Caco-2 (cell line): ENCODE measurements around the gene GPC5. TPM values are rescaled to one million over a fixed set of nuclear protein-coding genes. Genes with fewer than 3 reads are reported as not detected.

ENCODE experiments used
- BruUV-seq: library from RNA; stranded (reverse); fragments of 400-500 nt; replicated peaks from 2 replicates; lab custom pipeline; 2021; lab: Mats Ljungman, UMichigan
- CTCF ChIA-PET: fragments of 300-600 bp; sonication (Branson Sonifier 250); formaldehyde crosslinking; loops from one replicate; lab custom pipeline; 2022; ENCODE audit warnings: antibody characterized with exemption; lab: Charles Lee
- POLR2A ChIA-PET: fragments of 300-600 bp; sonication (Branson Sonifier 250); formaldehyde crosslinking; loops from one replicate; lab custom pipeline; 2022; ENCODE audit warnings: antibody characterized with exemption; lab: Charles Lee
- DNase-seq, 2 experiments: peaks; one replicate each; pipeline versions ENCODE4 v3.0.0 to v3.0.0-alpha.2; 2020 to 2022
- H3K27me3 ChIP-seq: replicated peaks from 2 replicates; pipeline ENCODE4 v1.6.0; 2011; ENCODE audit warnings: low read length; ENCODE audit not compliant: control insufficient read depth, insufficient read depth
- H3K36me3 ChIP-seq: 2 replicates; pipeline ENCODE4 v1.5.1; 2011; ENCODE audit warnings: low read length; ENCODE audit not compliant: control insufficient read depth, insufficient read depth
- H3K4me1 ChIP-seq: fragments of 250-450 bp; sonication (Bioruptor Pico); 2 replicates; pipeline ENCODE4 v1.5.1; 2020; ENCODE audit warnings: mild to moderate bottlenecking
- H3K4me3 ChIP-seq: 2 replicates; pipeline ENCODE4 v1.5.1; 2011; ENCODE audit warnings: low read depth, mild to moderate bottlenecking, control low read depth, low read length
- H3K9me3 ChIP-seq: fragments of 250-450 bp; sonication (Bioruptor Pico); 2 replicates; pipeline ENCODE4 v1.5.1; 2020; ENCODE audit warnings: mild to moderate bottlenecking, moderate library complexity
- H3K27ac Mint-ChIP-seq: one replicate; pipeline ENCODE4 v1.8.0; 2022; ENCODE audit warnings: mixed read lengths; ENCODE audit not compliant: unreplicated experiment
- H3K27me3 Mint-ChIP-seq: one replicate; pipeline ENCODE4 v1.8.0; 2022; ENCODE audit warnings: mixed read lengths; ENCODE audit not compliant: insufficient read depth, unreplicated experiment
- H3K36me3 Mint-ChIP-seq: one replicate; pipeline ENCODE4 v1.8.0; 2022; ENCODE audit warnings: mild to moderate bottlenecking, mixed read lengths; ENCODE audit not compliant: insufficient read depth, unreplicated experiment
- H3K4me1 Mint-ChIP-seq: one replicate; pipeline ENCODE4 v1.8.0; 2022; ENCODE audit warnings: low read depth, mixed read lengths; ENCODE audit not compliant: unreplicated experiment
- H3K4me3 Mint-ChIP-seq: one replicate; pipeline ENCODE4 v1.8.0; 2022; ENCODE audit warnings: mild to moderate bottlenecking, moderate library complexity, mixed read lengths; ENCODE audit not compliant: unreplicated experiment
- H3K9me3 Mint-ChIP-seq: one replicate; pipeline ENCODE4 v1.8.0; 2022; ENCODE audit warnings: mixed read lengths; ENCODE audit not compliant: unreplicated experiment
- intact Hi-C: fragments of 100-400 bp; cut with micrococcal nuclease; formaldehyde crosslinking; loops from one replicate; pipeline ENCODE4 v1.10.0; 2022; ENCODE audit not compliant: unreplicated experiment
- total RNA-seq: library from RNA; stranded (reverse); gene quantifications from 2 replicates; pipeline ENCODE4 v1.2.3, GENCODE V29; 2022
- TF ChIP-seq, protein P1 (sequence below), 2 experiments: fragments of 200-600 bp in 1 of 2; IDR thresholded peaks; 1 replicate in 1 of 2; 2 replicates in 1 of 2; pipeline versions ENCODE4 v1.5.1 to v1.8.0; 2011 to 2022; ENCODE audit warnings: antibody characterized with exemption in 1 of 2, control low read depth in 1 of 2, inconsistent platforms in 1 of 2, low read depth in 1 of 2, low read length in 1 of 2, mild to moderate bottlenecking in 1 of 2, moderate library complexity in 1 of 2; ENCODE audit not compliant: insufficient read depth in 1 of 2, severe bottlenecking in 1 of 2, unreplicated experiment in 1 of 2

Gene GPC5
- total RNA-seq, 1 experiment from 2014 or later, result 4.1 TPM

DNA sequence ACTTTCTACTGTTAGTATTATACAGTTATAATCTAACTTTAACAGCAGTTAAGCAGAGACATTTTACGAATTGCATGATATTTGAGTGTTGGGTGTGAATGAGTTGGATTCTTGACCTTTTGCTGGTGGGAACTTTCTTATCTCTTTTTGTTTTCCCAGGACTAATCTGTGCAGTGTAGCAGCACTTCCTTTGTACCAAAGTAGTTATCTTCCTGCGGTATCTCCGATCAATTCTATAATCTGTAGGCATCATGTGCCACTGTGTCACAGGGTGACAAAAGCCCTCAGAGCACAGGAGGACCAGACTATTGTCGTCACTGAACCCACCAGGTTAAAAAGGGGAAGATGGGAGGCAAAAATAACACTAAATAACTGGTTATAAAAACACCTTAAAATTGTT lies 823.5 kb downstream of the GPC5 start:
- DNase-seq, result peak; percentile 18 to 49
- Mint-ChIP-seq H3K27me3 (no peaks in the 10 kb centered on the region), H3K27ac (no peak overlapping the region), H3K9me3 (no peaks in the 10 kb centered on the region), H3K36me3 (no peaks in the 10 kb centered on the region), H3K4me3 (peak overlapping the region; percentile 15), H3K4me1 (peaks cover 13% of the 10 kb centered on the region)
- Histone ChIP-seq H3K4me1 (peaks cover 29% of the 10 kb centered on the region), H3K27me3 (no peaks in the 10 kb centered on the region), H3K9me3 (no peaks in the 10 kb centered on the region), H3K4me3 (no peak overlapping the region), H3K36me3 (no peaks in the 10 kb centered on the region)
- TF ChIP-seq, protein P1, sequence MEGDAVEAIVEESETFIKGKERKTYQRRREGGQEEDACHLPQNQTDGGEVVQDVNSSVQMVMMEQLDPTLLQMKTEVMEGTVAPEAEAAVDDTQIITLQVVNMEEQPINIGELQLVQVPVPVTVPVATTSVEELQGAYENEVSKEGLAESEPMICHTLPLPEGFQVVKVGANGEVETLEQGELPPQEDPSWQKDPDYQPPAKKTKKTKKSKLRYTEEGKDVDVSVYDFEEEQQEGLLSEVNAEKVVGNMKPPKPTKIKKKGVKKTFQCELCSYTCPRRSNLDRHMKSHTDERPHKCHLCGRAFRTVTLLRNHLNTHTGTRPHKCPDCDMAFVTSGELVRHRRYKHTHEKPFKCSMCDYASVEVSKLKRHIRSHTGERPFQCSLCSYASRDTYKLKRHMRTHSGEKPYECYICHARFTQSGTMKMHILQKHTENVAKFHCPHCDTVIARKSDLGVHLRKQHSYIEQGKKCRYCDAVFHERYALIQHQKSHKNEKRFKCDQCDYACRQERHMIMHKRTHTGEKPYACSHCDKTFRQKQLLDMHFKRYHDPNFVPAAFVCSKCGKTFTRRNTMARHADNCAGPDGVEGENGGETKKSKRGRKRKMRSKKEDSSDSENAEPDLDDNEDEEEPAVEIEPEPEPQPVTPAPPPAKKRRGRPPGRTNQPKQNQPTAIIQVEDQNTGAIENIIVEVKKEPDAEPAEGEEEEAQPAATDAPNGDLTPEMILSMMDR (IDR thresholded peaks at IDR 0.05; ENCODE audit: insufficient read depth in 1 of 2, low read depth in 1 of 2, low read length in 1 of 2, severe bottlenecking in 1 of 2, unreplicated experiment in 1 of 2), result no peak
- ChIA-PET CTCF (no interaction called here), POLR2A (no interaction called here)
- intact Hi-C loops, result no loop called here
- BruUV-seq, result no TSS peak

DNA sequence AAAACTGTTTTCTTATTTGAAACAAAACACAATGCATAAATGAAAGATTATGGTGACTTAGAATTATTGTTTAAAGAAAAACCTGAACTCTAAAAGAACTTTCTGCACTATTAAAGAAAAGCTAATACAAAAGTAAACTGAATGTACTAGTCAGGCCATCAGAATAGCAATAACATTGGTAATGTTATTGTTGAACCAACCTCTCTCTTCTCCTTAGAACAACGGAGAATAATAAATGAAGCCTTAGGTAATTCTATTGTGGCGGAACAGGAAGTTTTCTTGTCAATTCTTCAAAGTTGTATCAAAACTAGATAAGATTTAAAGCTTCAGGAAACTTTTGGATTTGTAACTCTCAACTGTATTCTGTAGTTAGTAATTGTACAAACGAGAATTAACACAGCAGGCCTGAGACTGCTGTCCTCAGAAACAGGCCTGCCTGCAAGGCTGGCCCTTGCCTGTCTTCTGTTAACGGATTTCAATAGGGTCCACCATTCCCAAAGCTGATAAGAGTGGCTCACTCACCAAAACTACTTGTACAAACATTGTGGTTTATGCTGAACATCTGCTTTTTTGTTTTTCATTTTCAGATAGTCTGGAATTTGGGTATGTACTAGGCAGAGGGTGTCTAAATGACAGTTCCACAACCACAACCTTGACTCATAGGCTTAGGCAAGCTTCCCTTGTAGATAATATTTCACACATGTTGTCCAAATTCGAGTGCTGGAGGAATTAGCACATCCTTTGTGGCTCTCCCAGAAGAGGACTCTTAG lies 825.8 kb downstream of the GPC5 start:
- no TSS peak for BruUV-seq
- DNase-seq, result no peak
- Histone ChIP-seq H3K4me1 (peaks cover 29% of the 10 kb centered on the region), H3K27me3 (no peaks in the 10 kb centered on the region), H3K9me3 (no peaks in the 10 kb centered on the region), H3K4me3 (no peak overlapping the region), H3K36me3 (no peaks in the 10 kb centered on the region)
- intact Hi-C loops, result no loop called here
- POLR2A ChIA-PET, result no interaction called here
- no peaks in the 10 kb centered on the region for H3K36me3 Mint-ChIP-seq
- CTCF ChIA-PET, result no interaction called here
- no peak overlapping the region for H3K4me3 Mint-ChIP-seq
- TF ChIP-seq, protein P1 (IDR thresholded peaks at IDR 0.05; ENCODE audit: insufficient read depth in 1 of 2, low read depth in 1 of 2, low read length in 1 of 2, severe bottlenecking in 1 of 2, unreplicated experiment in 1 of 2), result no peak
- H3K4me1 Mint-ChIP-seq, result peaks cover 13% of the 10 kb centered on the region
- H3K27ac Mint-ChIP-seq, result no peak overlapping the region
- no peaks in the 10 kb centered on the region for H3K9me3 Mint-ChIP-seq
- no peaks in the 10 kb centered on the region for H3K27me3 Mint-ChIP-seq

DNA sequence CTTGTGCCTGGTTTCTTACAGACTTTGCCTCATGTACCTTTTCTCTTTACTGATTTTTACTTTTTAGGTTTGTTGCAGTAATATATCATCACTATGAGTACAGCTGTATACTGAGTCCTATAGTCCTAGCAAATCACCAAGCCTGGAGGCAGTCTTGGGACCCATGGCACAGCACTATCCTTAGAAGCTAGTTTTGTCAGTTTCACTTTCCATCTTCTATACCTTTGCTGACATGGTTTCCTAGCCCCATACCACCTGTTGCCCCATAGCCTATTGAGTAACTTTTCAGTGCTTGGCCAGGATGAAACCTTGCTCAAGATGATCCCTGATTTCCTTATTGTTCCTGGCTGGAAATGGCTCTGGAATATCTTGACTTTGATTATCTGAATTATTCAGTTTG lies 826.4 kb downstream of the GPC5 start:
- no TSS peak for BruUV-seq
- Mint-ChIP-seq H3K9me3 (no peaks in the 10 kb centered on the region), H3K36me3 (no peaks in the 10 kb centered on the region), H3K4me3 (no peak overlapping the region), H3K27me3 (no peaks in the 10 kb centered on the region), H3K4me1 (peaks cover 13% of the 10 kb centered on the region), H3K27ac (no peak overlapping the region)
- no peaks in the 10 kb centered on the region for H3K27me3 ChIP-seq
- ChIA-PET CTCF (no interaction called here), POLR2A (no interaction called here)
- DNase-seq, result no peak
- intact Hi-C loops, result no loop called here
- H3K9me3 ChIP-seq, result no peaks in the 10 kb centered on the region
- TF ChIP-seq, protein P1 (IDR thresholded peaks at IDR 0.05; ENCODE audit: insufficient read depth in 1 of 2, low read depth in 1 of 2, low read length in 1 of 2, severe bottlenecking in 1 of 2, unreplicated experiment in 1 of 2), result no peak
- no peak overlapping the region for H3K4me3 ChIP-seq
- H3K4me1 ChIP-seq, result peaks cover 29% of the 10 kb centered on the region
- no peaks in the 10 kb centered on the region for H3K36me3 ChIP-seq
